Measurements from ENCODE around the gene JAKMIP2.

- TF ChIP-seq, protein P1, sequence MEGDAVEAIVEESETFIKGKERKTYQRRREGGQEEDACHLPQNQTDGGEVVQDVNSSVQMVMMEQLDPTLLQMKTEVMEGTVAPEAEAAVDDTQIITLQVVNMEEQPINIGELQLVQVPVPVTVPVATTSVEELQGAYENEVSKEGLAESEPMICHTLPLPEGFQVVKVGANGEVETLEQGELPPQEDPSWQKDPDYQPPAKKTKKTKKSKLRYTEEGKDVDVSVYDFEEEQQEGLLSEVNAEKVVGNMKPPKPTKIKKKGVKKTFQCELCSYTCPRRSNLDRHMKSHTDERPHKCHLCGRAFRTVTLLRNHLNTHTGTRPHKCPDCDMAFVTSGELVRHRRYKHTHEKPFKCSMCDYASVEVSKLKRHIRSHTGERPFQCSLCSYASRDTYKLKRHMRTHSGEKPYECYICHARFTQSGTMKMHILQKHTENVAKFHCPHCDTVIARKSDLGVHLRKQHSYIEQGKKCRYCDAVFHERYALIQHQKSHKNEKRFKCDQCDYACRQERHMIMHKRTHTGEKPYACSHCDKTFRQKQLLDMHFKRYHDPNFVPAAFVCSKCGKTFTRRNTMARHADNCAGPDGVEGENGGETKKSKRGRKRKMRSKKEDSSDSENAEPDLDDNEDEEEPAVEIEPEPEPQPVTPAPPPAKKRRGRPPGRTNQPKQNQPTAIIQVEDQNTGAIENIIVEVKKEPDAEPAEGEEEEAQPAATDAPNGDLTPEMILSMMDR (conservative IDR thresholded peaks at IDR 0.05 in 1 of 2, IDR thresholded peaks at IDR 0.05 in 1 of 2; ENCODE audit: extremely low read depth in 1 of 2, insufficient read depth in 1 of 2, low read depth in 1 of 2, low read length in 2 of 2) = no peak
- no peak for TF ChIP-seq EZH2 (IDR thresholded peaks at IDR 0.05; ENCODE audit: borderline replicate concordance, low read length)
Measured at GRCh38 chr5:147776989-147777388, 5.5 kb downstream of the JAKMIP2 start.

All from mammary epithelial cell (primary cell).